Measurements from ENCODE around the gene KRTAP5-2. TPM values are rescaled to one million over a fixed set of nuclear protein-coding genes. Genes with fewer than 3 reads are reported as not detected.

Gene KRTAP5-2, protein sequence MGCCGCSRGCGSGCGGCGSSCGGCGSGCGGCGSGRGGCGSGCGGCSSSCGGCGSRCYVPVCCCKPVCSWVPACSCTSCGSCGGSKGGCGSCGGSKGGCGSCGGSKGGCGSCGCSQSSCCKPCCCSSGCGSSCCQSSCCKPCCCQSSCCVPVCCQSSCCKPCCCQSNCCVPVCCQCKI
- total RNA-seq: not detected in 2 replicates

DNA sequence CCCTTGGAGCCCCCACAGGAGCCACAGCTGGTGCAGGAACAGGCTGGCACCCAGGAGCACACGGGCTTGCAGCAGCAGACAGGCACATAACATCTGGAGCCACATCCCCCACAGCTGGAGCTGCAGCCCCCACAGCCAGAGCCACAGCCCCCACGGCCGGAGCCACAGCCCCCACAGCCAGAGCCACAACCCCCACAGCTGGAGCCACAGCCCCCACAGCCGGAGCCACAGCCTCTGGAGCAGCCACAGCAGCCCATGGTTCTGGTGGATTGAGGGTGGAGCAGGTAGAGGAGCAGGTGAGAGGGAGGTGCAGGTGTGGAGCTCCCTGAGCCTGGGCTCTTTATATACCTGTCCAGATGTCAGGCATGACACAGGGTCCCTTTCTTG, at the start of gene KRTAP5-2:
KRTAP5-2 (minus strand) TSS at position 301 of the 387 bp plus-strand sequence; CDS start at position 257, 44 bp downstream.

DNA sequence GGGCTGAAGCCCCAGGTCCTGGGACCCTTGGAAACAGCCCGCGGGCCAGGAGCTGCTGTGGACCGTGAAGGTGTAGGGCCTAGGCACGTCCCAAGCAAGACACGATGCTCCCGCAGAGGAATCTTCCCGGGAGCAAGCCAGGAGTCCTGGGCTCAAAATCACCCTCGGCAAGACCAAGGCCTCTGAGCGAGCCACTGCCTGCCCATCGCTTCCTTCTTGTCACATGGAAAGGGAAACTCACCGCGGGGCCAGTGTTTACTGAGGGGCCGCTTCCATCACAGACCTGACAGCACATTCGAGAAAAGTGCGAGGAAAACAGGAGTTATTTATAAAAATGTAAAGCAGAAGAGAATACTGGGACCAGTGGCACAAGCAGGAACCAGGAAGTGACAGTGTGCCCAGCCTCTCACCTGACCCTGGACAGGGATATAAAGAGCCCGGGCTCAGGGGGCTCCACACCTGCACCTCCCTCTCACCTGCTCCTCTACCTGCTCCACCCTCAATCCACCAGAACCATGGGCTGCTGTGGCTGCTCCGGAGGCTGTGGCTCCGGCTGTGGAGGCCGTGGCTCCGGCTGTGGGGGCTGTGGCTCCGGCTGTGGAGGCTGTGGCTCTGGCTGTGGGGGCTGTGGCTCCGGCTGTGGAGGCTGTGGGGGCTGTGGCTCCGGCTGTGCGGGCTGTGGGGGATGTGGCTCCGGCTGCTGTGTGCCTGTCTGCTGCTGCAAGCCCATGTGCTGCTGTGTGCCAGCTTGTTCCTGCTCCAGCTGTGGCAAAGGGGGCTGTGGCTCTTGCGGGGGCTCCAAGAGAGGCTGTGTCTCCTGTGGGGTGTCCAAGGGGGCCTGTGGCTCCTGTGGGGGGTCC, 31.5 kb upstream of the KRTAP5-2 start, which contains the start of gene KRTAP5-5:
KRTAP5-5 (plus strand) TSS at position 450 of the 860 bp plus-strand sequence; CDS start at position 516, 66 bp downstream.

DNA sequence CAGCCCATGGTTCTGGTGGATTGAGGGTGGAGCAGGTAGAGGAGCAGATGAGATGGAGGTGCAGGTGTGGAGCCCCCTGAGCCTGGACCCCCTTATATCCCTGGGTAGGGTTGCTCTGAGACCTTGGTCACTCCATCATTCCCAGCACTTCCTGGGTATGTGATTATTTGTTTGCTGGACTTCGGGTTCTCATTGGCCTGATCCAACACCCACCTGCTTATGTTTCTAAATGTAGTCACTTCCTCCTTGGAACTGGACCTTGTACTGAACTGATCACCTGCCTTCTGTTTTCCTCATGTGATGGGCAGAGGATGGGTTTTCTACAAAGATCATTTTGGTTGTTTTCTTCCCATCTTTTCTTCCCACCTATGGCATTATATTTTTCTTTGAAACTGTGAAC, 24.0 kb upstream of the KRTAP5-2 start, which contains the start of gene KRTAP5-4:
KRTAP5-4 (minus strand) TSS at position 53 of the 400 bp plus-strand sequence; CDS start at position 8, 45 bp downstream.

DNA sequence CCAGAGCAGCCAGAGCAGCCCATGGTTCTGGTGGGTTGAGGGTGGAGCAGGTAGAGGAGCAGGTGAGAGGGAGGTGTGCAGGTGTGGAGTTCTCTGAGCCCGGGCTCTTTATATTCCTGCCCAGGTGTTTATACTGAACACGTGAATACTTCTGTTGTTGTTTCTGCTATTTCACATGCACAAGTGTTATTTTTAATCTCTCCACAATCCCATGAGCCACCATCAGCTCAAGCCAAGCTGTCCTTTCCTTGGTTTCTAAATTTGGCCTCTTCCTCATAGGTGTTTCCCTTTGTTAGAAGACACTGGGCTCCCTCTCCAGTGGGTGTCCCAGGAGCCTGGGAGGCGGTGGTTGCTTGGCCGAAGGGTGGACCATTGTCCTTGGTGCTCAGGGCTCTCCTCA, 10.3 kb upstream of the KRTAP5-2 start, which contains the start of gene KRTAP5-3:
KRTAP5-3 (minus strand) TSS at position 101 of the 400 bp plus-strand sequence; CDS start at position 23, 78 bp downstream.

GRCh38 chr11:1584661-1585370, 13.3 kb downstream of the KRTAP5-2 start, which contains the start of gene KRTAP5-1:
KRTAP5-1 (minus strand) TSS chr11:1585283; CDS start chr11:1585249, 34 bp downstream.

DNA sequence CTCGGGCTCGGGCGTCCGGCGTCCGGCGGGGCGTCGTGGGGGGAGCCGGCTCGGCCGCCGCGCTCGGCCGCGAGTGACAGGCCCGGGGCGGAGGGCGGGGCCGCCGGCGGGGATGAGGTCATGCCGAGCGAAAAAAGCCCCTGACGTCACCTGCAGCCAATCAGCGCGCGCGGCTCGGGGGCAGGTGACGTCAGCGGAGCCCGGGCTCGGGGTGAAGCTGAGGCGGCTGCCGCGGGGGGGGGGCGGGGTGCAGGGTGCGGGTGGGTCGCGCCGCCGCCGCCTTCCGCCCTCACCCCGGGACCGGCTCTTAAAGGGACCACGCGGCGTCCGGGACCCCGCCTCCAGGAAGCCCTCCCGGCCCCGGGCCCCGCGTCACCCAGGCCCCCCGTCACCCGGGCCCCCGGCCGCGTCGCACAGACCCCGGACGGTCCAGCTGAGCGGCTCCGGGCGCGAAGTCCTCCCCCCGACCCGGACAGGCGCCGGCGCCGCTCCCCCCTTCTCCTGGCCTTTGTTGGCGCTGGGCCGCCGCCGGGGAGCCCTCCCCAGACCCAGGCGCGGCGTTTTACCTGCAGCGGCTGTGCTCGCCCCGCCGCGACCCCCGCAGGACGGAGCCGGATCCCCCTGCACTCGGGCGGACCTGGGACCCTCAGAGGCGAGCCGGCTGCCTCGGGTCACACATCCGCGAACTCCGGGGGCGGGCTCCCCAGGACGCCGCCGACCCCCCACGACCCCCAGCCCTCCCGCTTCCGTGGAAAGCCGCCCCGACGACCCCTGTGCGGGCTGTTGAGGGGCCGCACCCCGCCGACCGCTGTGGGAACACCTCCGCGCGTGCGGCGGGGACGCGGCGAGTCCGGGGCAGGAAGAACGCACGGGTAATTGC, 25.7 kb downstream of the KRTAP5-2 start, which contains the start of gene DUSP8:
DUSP8 (minus strand) TSS at position 75 of the 880 bp plus-strand sequence. CDS start 6,445 bp downstream, outside the sequence.

Other genes starting within 250 kb of the KRTAP5-2 start
- 0.04 and 0.23 TPM in 2 replicates for gene BRSK2, start 208.4 kb downstream of the KRTAP5-2 start, total RNA-seq
- 20.0 and 32.6 TPM in 2 replicates for gene MOB2, start 111.5 kb downstream of the KRTAP5-2 start, total RNA-seq
- gene DUSP8, start 26.0 kb downstream of the KRTAP5-2 start, total RNA-seq: 0.39 and 0.68 TPM in 2 replicates
- gene KRTAP5-1, start 13.0 kb downstream of the KRTAP5-2 start, total RNA-seq: not detected in 2 replicates
- not detected in 2 replicates for gene KRTAP5-3, start 10.2 kb upstream of the KRTAP5-2 start, total RNA-seq
- not detected in 2 replicates for gene KRTAP5-4, start 23.8 kb upstream of the KRTAP5-2 start, total RNA-seq
- not detected in 2 replicates for gene KRTAP5-5, start 31.5 kb upstream of the KRTAP5-2 start, total RNA-seq
- not detected in 2 replicates for gene KRTAP5-6, start 98.9 kb upstream of the KRTAP5-2 start, total RNA-seq
- 0.08 TPM in 1 of 2 replicates, not detected in the other for gene IFITM10, start 152.3 kb upstream of the KRTAP5-2 start, total RNA-seq
- 152 and 181 TPM in 2 replicates for gene CTSD, start 165.6 kb upstream of the KRTAP5-2 start, total RNA-seq
- 0.70 and 3.3 TPM in 2 replicates for gene SYT8, start 236.7 kb upstream of the KRTAP5-2 start, total RNA-seq
- not detected in 2 replicates for gene TNNI2, start 240.7 kb upstream of the KRTAP5-2 start, total RNA-seq